ENCODE results near the gene LYPD6B.

LYPD6B gene

GRCh38 chr2:148994341-148994740 is 44.2 kb upstream of the LYPD6B start:
- Histone ChIP-seq H3K23ac (ENCODE audit: low read length) (no peak overlapping the region), H3K79me2 (ENCODE audit: control insufficient read depth, insufficient read depth, low read length) (no peaks in the 10 kb centered on the region), H2BK120ac (ENCODE audit: low read depth, low read length) (no peak overlapping the region), H3K4me2 (ENCODE audit: low read length) (no peak overlapping the region), H3K27me3 (ENCODE audit: insufficient read depth, low read length, poor library complexity) (no peaks in the 10 kb centered on the region), H4K5ac (ENCODE audit: low read length) (no peak overlapping the region), H3K79me1 (ENCODE audit: low read length) (no peaks in the 10 kb centered on the region), H3K4me1 (ENCODE audit: control insufficient read depth, low read depth, low read length) (peaks cover 2% of the 10 kb centered on the region), H3K27ac (ENCODE audit: low read depth, low read length) (no peak overlapping the region), H3K36me3 (ENCODE audit: control insufficient read depth, insufficient read depth, low read length) (peaks cover 1% of the 10 kb centered on the region), H2BK15ac (replicated peaks; ENCODE audit: low read depth) (no peak overlapping the region), H3K56ac (ENCODE audit: low read length) (no peak overlapping the region), H2BK5ac (ENCODE audit: low read length) (no peak overlapping the region), H2AK5ac (ENCODE audit: low read length) (no peak overlapping the region), H3K4ac (ENCODE audit: low read depth, low read length) (no peak overlapping the region), H4K8ac (ENCODE audit: low read depth, low read length) (no peak overlapping the region), H3K18ac (ENCODE audit: low read length) (no peak overlapping the region), H3K9ac (ENCODE audit: low read length) (no peak overlapping the region), H3K4me3 (ENCODE audit: low read length) (no peak overlapping the region)
- no peak for DNase-seq
- no CpG with 5 or more reads among the region's 8 CpGs for WGBS (ENCODE audit: extremely low coverage, insufficient coverage, low lambda C conversion rate)

- Histone ChIP-seq H3K9ac (ENCODE audit: low read length) (no peak overlapping the region), H3K4me3 (ENCODE audit: low read length) (no peak overlapping the region), H3K56ac (ENCODE audit: low read length) (no peak overlapping the region), H3K4me1 (ENCODE audit: control insufficient read depth, low read depth, low read length) (peaks cover 16% of the 10 kb centered on the region), H3K27ac (ENCODE audit: low read depth, low read length) (no peak overlapping the region), H2AK5ac (ENCODE audit: low read length) (no peak overlapping the region), H3K79me1 (ENCODE audit: low read length) (no peaks in the 10 kb centered on the region), H3K18ac (ENCODE audit: low read length) (no peak overlapping the region), H3K36me3 (ENCODE audit: control insufficient read depth, insufficient read depth, low read length) (no peaks in the 10 kb centered on the region), H3K27me3 (ENCODE audit: insufficient read depth, low read length, poor library complexity) (no peaks in the 10 kb centered on the region), H4K8ac (ENCODE audit: low read depth, low read length) (no peak overlapping the region), H2BK5ac (ENCODE audit: low read length) (no peak overlapping the region), H3K4me2 (ENCODE audit: low read length) (no peak overlapping the region), H3K23ac (ENCODE audit: low read length) (no peak overlapping the region), H3K79me2 (ENCODE audit: control insufficient read depth, insufficient read depth, low read length) (no peaks in the 10 kb centered on the region), H4K5ac (ENCODE audit: low read length) (no peak overlapping the region), H3K4ac (ENCODE audit: low read depth, low read length) (no peak overlapping the region), H2BK120ac (ENCODE audit: low read depth, low read length) (no peak overlapping the region), H2BK15ac (replicated peaks; ENCODE audit: low read depth) (no peak overlapping the region)
- no peak for DNase-seq
- no CpG with 5 or more reads among the region's 6 CpGs for WGBS (ENCODE audit: extremely low coverage, insufficient coverage, low lambda C conversion rate)
These were observed 41.7 kb upstream of the LYPD6B start for GRCh38 chr2:148996805-148997204.

- DNase-seq, result no peak
- Histone ChIP-seq H3K9ac (ENCODE audit: low read length) (no peak overlapping the region), H2BK120ac (ENCODE audit: low read depth, low read length) (no peak overlapping the region), H2BK5ac (ENCODE audit: low read length) (no peak overlapping the region), H3K79me1 (ENCODE audit: low read length) (no peaks in the 10 kb centered on the region), H4K5ac (ENCODE audit: low read length) (no peak overlapping the region), H2AK5ac (ENCODE audit: low read length) (no peak overlapping the region), H4K8ac (ENCODE audit: low read depth, low read length) (no peak overlapping the region), H3K56ac (ENCODE audit: low read length) (no peak overlapping the region), H3K18ac (ENCODE audit: low read length) (no peak overlapping the region), H3K4me2 (ENCODE audit: low read length) (no peak overlapping the region), H3K4me3 (ENCODE audit: low read length) (no peak overlapping the region), H3K27me3 (ENCODE audit: insufficient read depth, low read length, poor library complexity) (no peaks in the 10 kb centered on the region), H3K4me1 (ENCODE audit: control insufficient read depth, low read depth, low read length) (peaks cover 16% of the 10 kb centered on the region), H3K27ac (ENCODE audit: low read depth, low read length) (no peak overlapping the region), H3K79me2 (ENCODE audit: control insufficient read depth, insufficient read depth, low read length) (no peaks in the 10 kb centered on the region), H3K23ac (ENCODE audit: low read length) (no peak overlapping the region), H3K36me3 (ENCODE audit: control insufficient read depth, insufficient read depth, low read length) (peaks cover 5% of the 10 kb centered on the region), H2BK15ac (replicated peaks; ENCODE audit: low read depth) (no peak overlapping the region), H3K4ac (ENCODE audit: low read depth, low read length) (no peak overlapping the region)
- WGBS (ENCODE audit: extremely low coverage, insufficient coverage, low lambda C conversion rate), result no CpG with 5 or more reads among the region's 16 CpGs
These were observed 40.2 kb upstream of the LYPD6B start for GRCh38 chr2:148998165-148998830.

GRCh38 chr2:148998831-148999200 is 39.7 kb upstream of the LYPD6B start:
- no peak overlapping the region for H4K5ac ChIP-seq (ENCODE audit: low read length)
- no peak overlapping the region for H4K8ac ChIP-seq (ENCODE audit: low read depth, low read length)
- peaks cover 5% of the 10 kb centered on the region for H3K36me3 ChIP-seq (ENCODE audit: control insufficient read depth, insufficient read depth, low read length)
- no peak overlapping the region for H2BK5ac ChIP-seq (ENCODE audit: low read length)
- DNase-seq, result no peak
- no peak overlapping the region for H3K18ac ChIP-seq (ENCODE audit: low read length)
- no peak overlapping the region for H2AK5ac ChIP-seq (ENCODE audit: low read length)
- peaks cover 16% of the 10 kb centered on the region for H3K4me1 ChIP-seq (ENCODE audit: control insufficient read depth, low read depth, low read length)
- H3K56ac ChIP-seq (ENCODE audit: low read length), result no peak overlapping the region
- no peaks in the 10 kb centered on the region for H3K79me1 ChIP-seq (ENCODE audit: low read length)
- no CpG with 5 or more reads among the region's 4 CpGs for WGBS (ENCODE audit: extremely low coverage, insufficient coverage, low lambda C conversion rate)
- H2BK120ac ChIP-seq (ENCODE audit: low read depth, low read length), result no peak overlapping the region
- no peak overlapping the region for H3K4me2 ChIP-seq (ENCODE audit: low read length)
- H3K4ac ChIP-seq (ENCODE audit: low read depth, low read length), result no peak overlapping the region
- no peak overlapping the region for H3K27ac ChIP-seq (ENCODE audit: low read depth, low read length)
- no peaks in the 10 kb centered on the region for H3K79me2 ChIP-seq (ENCODE audit: control insufficient read depth, insufficient read depth, low read length)
- H3K27me3 ChIP-seq (ENCODE audit: insufficient read depth, low read length, poor library complexity), result no peaks in the 10 kb centered on the region
- H3K9ac ChIP-seq (ENCODE audit: low read length), result no peak overlapping the region
- no peak overlapping the region for H3K4me3 ChIP-seq (ENCODE audit: low read length)
- no peak overlapping the region for H2BK15ac ChIP-seq (replicated peaks; ENCODE audit: low read depth)
- no peak overlapping the region for H3K23ac ChIP-seq (ENCODE audit: low read length)

- Histone ChIP-seq H3K79me1 (ENCODE audit: low read length) (no peaks in the 10 kb centered on the region), H3K27ac (ENCODE audit: low read depth, low read length) (no peak overlapping the region), H4K5ac (ENCODE audit: low read length) (no peak overlapping the region), H2BK120ac (ENCODE audit: low read depth, low read length) (no peak overlapping the region), H3K79me2 (ENCODE audit: control insufficient read depth, insufficient read depth, low read length) (no peaks in the 10 kb centered on the region), H4K8ac (ENCODE audit: low read depth, low read length) (no peak overlapping the region), H3K23ac (ENCODE audit: low read length) (no peak overlapping the region), H3K4me2 (ENCODE audit: low read length) (no peak overlapping the region), H3K56ac (ENCODE audit: low read length) (peak overlapping the region; percentile 28), H3K9ac (ENCODE audit: low read length) (no peak overlapping the region), H3K18ac (ENCODE audit: low read length) (no peak overlapping the region), H3K27me3 (ENCODE audit: insufficient read depth, low read length, poor library complexity) (no peaks in the 10 kb centered on the region), H2BK5ac (ENCODE audit: low read length) (peak overlapping the region; percentile 12), H3K4me1 (ENCODE audit: control insufficient read depth, low read depth, low read length) (peaks cover 16% of the 10 kb centered on the region), H3K36me3 (ENCODE audit: control insufficient read depth, insufficient read depth, low read length) (peaks cover 5% of the 10 kb centered on the region), H3K4ac (ENCODE audit: low read depth, low read length) (peak overlapping the region; percentile 62), H3K4me3 (ENCODE audit: low read length) (no peak overlapping the region), H2AK5ac (ENCODE audit: low read length) (no peak overlapping the region), H2BK15ac (replicated peaks; ENCODE audit: low read depth) (no peak overlapping the region)
- DNase-seq, result peak; percentile 42
- WGBS (ENCODE audit: extremely low coverage, insufficient coverage, low lambda C conversion rate), result no CpG with 5 or more reads among the region's 7 CpGs
These were observed 39.0 kb upstream of the LYPD6B start for GRCh38 chr2:148999451-148999921.
